PC-9 (cell line): Measurements from ENCODE around the gene FAF1. TPM values are rescaled to one million over a fixed set of nuclear protein-coding genes. Genes with fewer than 3 reads are reported as not detected.

Experiments
- BruUV-seq: library from RNA; stranded (reverse); fragments of 400-500 nt; replicated peaks from 2 replicates; lab custom pipeline; 2021; lab: Mats Ljungman, UMichigan
- CTCF ChIA-PET: fragments of 300-600 bp; sonication (Branson Sonifier 250); formaldehyde crosslinking; loops from one replicate; lab custom pipeline; 2022; ENCODE audit warnings: antibody characterized with exemption; lab: Charles Lee
- POLR2A ChIA-PET: fragments of 300-600 bp; sonication (Branson Sonifier 250); formaldehyde crosslinking; loops from one replicate; lab custom pipeline; 2022; ENCODE audit warnings: antibody characterized with exemption; ENCODE audit not compliant: unreplicated experiment; lab: Charles Lee
- DNase-seq, 2 experiments: peaks; one replicate each; pipeline versions ENCODE4 v3.0.0 to v3.0.0-alpha.2; 2015 to 2022; ENCODE audit warnings: mixed read lengths in 1 of 2
- H2AFZ ChIP-seq: fragments of 200-600 bp; sonication (generic); 2 replicates; pipeline ENCODE4 v1.8.1; 2017; ENCODE audit warnings: antibody characterized with exemption
- H3F3A ChIP-seq: fragments of 200-600 bp; sonication (generic); 2 replicates; pipeline ENCODE4 v1.8.1; 2017; ENCODE audit warnings: antibody characterized with exemption, mild to moderate bottlenecking, low read depth; ENCODE audit not compliant: insufficient read depth
- H3K27ac ChIP-seq: fragments of 200-600 bp; sonication (generic); 2 replicates; pipeline ENCODE4 v1.6.1; 2016; ENCODE audit warnings: mixed run types
- H3K27me3 ChIP-seq: fragments of 200-600 bp; sonication (generic); 2 replicates; pipeline ENCODE4 v1.6.1; 2016; ENCODE audit warnings: low read depth, mixed run types; ENCODE audit not compliant: insufficient read depth
- H3K36me3 ChIP-seq: fragments of 200-600 bp; sonication (generic); 2 replicates; pipeline ENCODE4 v1.6.1; 2016; ENCODE audit warnings: low read depth, mixed run types
- H3K4me1 ChIP-seq: fragments of 200-600 bp; sonication (generic); replicated peaks from 2 replicates; pipeline ENCODE4 v1.6.1; 2016; ENCODE audit warnings: mixed run types; ENCODE audit not compliant: insufficient read depth
- H3K4me2 ChIP-seq: fragments of 200-600 bp; sonication (generic); 2 replicates; pipeline ENCODE4 v1.6.1; 2017; ENCODE audit warnings: mixed run types
- H3K4me3 ChIP-seq: fragments of 200-600 bp; sonication (generic); 2 replicates; pipeline ENCODE4 v1.6.1; 2016; ENCODE audit warnings: mixed run types
- H3K79me2 ChIP-seq: fragments of 200-600 bp; sonication (generic); 2 replicates; pipeline ENCODE4 v1.6.1; 2017; ENCODE audit warnings: low read depth, mixed run types
- H3K9me2 ChIP-seq: fragments of 200-600 bp; sonication (generic); 2 replicates; pipeline ENCODE4 v1.8.1; 2017; ENCODE audit warnings: mild to moderate bottlenecking; ENCODE audit not compliant: insufficient read depth
- H3K9me3 ChIP-seq: fragments of 200-600 bp; sonication (generic); 2 replicates; pipeline ENCODE4 v1.8.1; 2016; ENCODE audit warnings: low read depth; ENCODE audit not compliant: insufficient read depth
- H4K20me1 ChIP-seq: fragments of 200-600 bp; sonication (generic); 2 replicates; pipeline ENCODE4 v1.8.1; 2017; ENCODE audit not compliant: insufficient read depth
- EZH2 ChIP-seq: fragments of 200-600 bp; sonication (generic); IDR thresholded peaks from 2 replicates; pipeline ENCODE4 v1.8.0; 2017; ENCODE audit warnings: antibody characterized with exemption, low read depth
- intact Hi-C: fragments of 100-400 bp; cut with micrococcal nuclease; formaldehyde crosslinking; loops from one replicate; pipeline ENCODE4 v1.10.0; 2022; ENCODE audit not compliant: unreplicated experiment
- total RNA-seq: library from RNA; stranded (reverse); gene quantifications from 2 replicates; pipeline ENCODE4 v1.2.3, GENCODE V29; 2021
- TF ChIP-seq, protein P1 (sequence below): fragments of 200-600 bp; sonication (generic); conservative IDR thresholded peaks from 2 replicates; pipeline ENCODE4 v1.6.1; 2017; ENCODE audit warnings: mixed run types, antibody characterized with exemption, mild to moderate bottlenecking, moderate library complexity

Gene FAF1
- total RNA-seq, 1 experiment from 2014 or later = 105 TPM

DNA sequence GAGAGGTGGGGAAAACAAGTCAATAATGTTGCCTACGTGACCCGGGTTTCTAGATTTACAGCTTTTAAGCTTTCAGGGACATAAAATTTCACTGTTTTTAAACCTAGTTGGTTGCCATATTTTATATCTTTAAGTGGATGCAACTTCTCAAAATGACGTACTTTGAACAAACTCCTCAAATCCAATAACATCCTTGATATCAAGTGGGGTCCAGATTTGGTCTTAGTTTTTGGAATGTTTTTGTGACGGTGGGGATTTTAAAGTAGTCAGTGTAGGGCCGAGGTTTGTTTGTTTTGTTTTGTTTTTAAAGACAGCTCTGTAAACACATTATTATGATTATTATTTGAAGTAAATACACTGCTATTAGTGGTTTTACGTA lies 10.4 kb upstream of the FAF1 start:
- TF ChIP-seq, protein P1, sequence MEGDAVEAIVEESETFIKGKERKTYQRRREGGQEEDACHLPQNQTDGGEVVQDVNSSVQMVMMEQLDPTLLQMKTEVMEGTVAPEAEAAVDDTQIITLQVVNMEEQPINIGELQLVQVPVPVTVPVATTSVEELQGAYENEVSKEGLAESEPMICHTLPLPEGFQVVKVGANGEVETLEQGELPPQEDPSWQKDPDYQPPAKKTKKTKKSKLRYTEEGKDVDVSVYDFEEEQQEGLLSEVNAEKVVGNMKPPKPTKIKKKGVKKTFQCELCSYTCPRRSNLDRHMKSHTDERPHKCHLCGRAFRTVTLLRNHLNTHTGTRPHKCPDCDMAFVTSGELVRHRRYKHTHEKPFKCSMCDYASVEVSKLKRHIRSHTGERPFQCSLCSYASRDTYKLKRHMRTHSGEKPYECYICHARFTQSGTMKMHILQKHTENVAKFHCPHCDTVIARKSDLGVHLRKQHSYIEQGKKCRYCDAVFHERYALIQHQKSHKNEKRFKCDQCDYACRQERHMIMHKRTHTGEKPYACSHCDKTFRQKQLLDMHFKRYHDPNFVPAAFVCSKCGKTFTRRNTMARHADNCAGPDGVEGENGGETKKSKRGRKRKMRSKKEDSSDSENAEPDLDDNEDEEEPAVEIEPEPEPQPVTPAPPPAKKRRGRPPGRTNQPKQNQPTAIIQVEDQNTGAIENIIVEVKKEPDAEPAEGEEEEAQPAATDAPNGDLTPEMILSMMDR = no peak
- no peak for TF ChIP-seq EZH2
- no peak overlapping the region for H3K27ac ChIP-seq
- CTCF ChIA-PET = interaction anchor here (0.7 to 1.0 kb wide), 2 partner anchors 41 to 99 kb away, joined by 3 to 4 read pairs; no protein-coding TSS in a partner anchor
- no TSS peak for BruUV-seq
- H3K79me2 ChIP-seq = no peaks in the 10 kb centered on the region
- no peaks in the 10 kb centered on the region for H3K36me3 ChIP-seq
- no peaks in the 10 kb centered on the region for H3K9me3 ChIP-seq
- peak overlapping the region; percentile 99 for H2AFZ ChIP-seq
- no peaks in the 10 kb centered on the region for H3K9me2 ChIP-seq
- POLR2A ChIA-PET = no interaction called here
- H3K4me3 ChIP-seq = peak overlapping the region; percentile 86
- H3K4me2 ChIP-seq = peak overlapping the region; percentile 82
- intact Hi-C loops = loop anchor here (5.0 kb wide), 2 partner anchors 98 to 102 kb away; no protein-coding TSS in a partner anchor
- H3K4me1 ChIP-seq = peaks cover 24% of the 10 kb centered on the region
- DNase-seq = no peak
- no peaks in the 10 kb centered on the region for H4K20me1 ChIP-seq
- no peaks in the 10 kb centered on the region for H3K27me3 ChIP-seq
- peaks cover 18% of the 10 kb centered on the region for H3F3A ChIP-seq

DNA sequence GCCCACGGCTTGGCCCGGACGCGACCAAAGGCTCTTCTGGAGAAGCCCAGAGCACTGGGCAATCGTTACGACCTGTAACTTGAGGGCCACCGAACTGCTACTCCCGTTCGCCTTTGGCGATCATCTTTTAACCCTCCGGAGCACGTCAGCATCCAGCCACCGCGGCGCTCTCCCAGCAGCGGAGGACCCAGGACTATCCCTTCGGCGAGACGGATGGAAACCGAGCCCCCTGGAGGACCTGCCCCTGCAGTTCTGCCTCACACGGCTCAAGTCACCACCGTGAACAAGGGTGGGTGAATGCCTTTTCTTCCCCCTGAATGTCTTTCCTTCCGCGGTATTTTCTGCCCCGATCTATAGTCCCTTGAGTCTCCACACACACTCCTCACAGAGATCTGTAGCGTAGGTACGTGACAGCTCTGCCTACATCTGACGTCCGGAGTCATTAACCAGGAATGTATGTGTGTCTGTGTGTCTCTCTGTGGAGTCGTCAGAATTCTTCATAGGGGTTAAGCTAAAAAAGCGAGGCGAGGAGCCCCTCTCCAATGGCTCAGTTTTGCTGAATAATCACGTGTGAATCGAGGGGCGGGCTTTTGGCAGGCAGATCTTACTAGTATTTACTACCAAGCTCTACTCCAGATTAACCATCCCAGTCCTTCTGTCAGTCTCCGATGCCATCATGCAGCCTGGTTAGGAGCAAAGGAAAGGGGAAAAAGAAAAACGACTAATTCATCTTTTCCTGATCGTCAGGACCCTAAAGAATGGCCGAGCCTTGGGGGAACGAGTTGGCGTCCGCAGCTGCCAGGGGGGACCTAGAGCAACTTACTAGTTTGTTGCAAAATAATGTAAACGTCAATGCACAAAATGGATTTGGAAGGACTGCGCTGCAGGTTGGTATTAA lies 9.8 kb upstream of the FAF1 start, which contains the start of gene CDKN2C:
CDKN2C (plus strand) TSS at position 635 of the 898 bp plus-strand sequence; CDS start at position 759, 124 bp downstream.
- Histone ChIP-seq H3K9me3 (no peaks in the 10 kb centered on the region), H3K27ac (peak within 1 kb of the TSS; percentile 24; the same call in 1 of the 2 replicates), H3K27me3 (no peaks in the 10 kb centered on the region), H3K9me2 (no peaks in the 10 kb centered on the region), H2AFZ (peak within 1 kb of the TSS; percentile 99), H3K4me3 (peak within 1 kb of the TSS; percentile 86), H4K20me1 (no peaks in the 10 kb centered on the region), H3K4me2 (peak within 1 kb of the TSS; percentile 82), H3K4me1 (peaks cover 24% of the 10 kb centered on the region), H3F3A (peaks cover 18% of the 10 kb centered on the region), H3K36me3 (no peaks in the 10 kb centered on the region), H3K79me2 (no peaks in the 10 kb centered on the region)
- ChIA-PET CTCF (interaction anchor here (0.6 kb wide), 1 partner anchor 246 kb away, joined by 4 read pairs; no protein-coding TSS in a partner anchor), POLR2A (interaction anchor here (0.5 kb wide), 1 partner anchor 94 kb away, joined by 3 read pairs; no protein-coding TSS in a partner anchor)
- TF ChIP-seq, protein P1 = no peak
- no peak for TF ChIP-seq EZH2
- intact Hi-C loops = loop anchor here (5.0 kb wide), 4 partner anchors 43 to 167 kb away; no protein-coding TSS in a partner anchor
- DNase-seq = peak; percentile 37 to 69
- no TSS peak for BruUV-seq
